Loucy (cell line): ENCODE measurements around the gene ATP10A.

Experiments used
- H2AFZ ChIP-seq: fragments of 200-600 bp; sonication (generic); 2 replicates; pipeline ENCODE4 v1.6.0; 2016; ENCODE audit warnings: antibody characterized with exemption, mild to moderate bottlenecking, low read length, moderate library complexity
- H3F3A ChIP-seq: fragments of 200-600 bp; 2 replicates; pipeline ENCODE4 v1.6.0; 2016; ENCODE audit warnings: antibody characterized with exemption, low read depth, mild to moderate bottlenecking
- H3K27me3 ChIP-seq: fragments of 200-600 bp; sonication (generic); 2 replicates; pipeline ENCODE4 v1.6.1; 2014; ENCODE audit warnings: low read length, mild to moderate bottlenecking; ENCODE audit not compliant: insufficient read depth, poor library complexity, severe bottlenecking
- H3K36me3 ChIP-seq: fragments of 200-600 bp; sonication (generic); 2 replicates; pipeline ENCODE4 v1.6.1; 2016; ENCODE audit warnings: low read length; ENCODE audit not compliant: insufficient read depth
- H3K4me1 ChIP-seq: fragments of 200-600 bp; sonication (generic); 2 replicates; pipeline ENCODE4 v1.5.1; 2014; ENCODE audit warnings: low read length, mild to moderate bottlenecking; ENCODE audit not compliant: insufficient read depth, poor library complexity, severe bottlenecking
- H3K4me2 ChIP-seq: fragments of 200-600 bp; sonication (generic); 2 replicates; pipeline ENCODE4 v1.6.0; 2014; ENCODE audit warnings: antibody characterized with exemption, low read length, low read depth, mild to moderate bottlenecking; ENCODE audit not compliant: poor library complexity, severe bottlenecking
- H3K4me3 ChIP-seq: fragments of 200-600 bp; sonication (generic); 2 replicates; pipeline ENCODE4 v1.5.1; 2014; ENCODE audit warnings: low read length, mild to moderate bottlenecking, mixed read lengths; ENCODE audit not compliant: poor library complexity, severe bottlenecking
- H3K79me2 ChIP-seq: fragments of 200-600 bp; sonication (generic); 2 replicates; pipeline ENCODE4 v1.6.1; 2014; ENCODE audit warnings: low read length; ENCODE audit not compliant: insufficient read depth
- H3K9ac ChIP-seq: fragments of 200-600 bp; sonication (generic); 2 replicates; pipeline ENCODE4 v1.6.0; 2014; ENCODE audit warnings: mild to moderate bottlenecking, low read depth, low read length, moderate library complexity; ENCODE audit not compliant: poor library complexity, severe bottlenecking
- H3K9me2 ChIP-seq: fragments of 200-600 bp; sonication (generic); replicated peaks from 2 replicates; pipeline ENCODE4 v1.6.1; 2016; ENCODE audit warnings: low read depth, low read length, mixed read lengths
- H3K9me3 ChIP-seq: fragments of 200-600 bp; sonication (generic); 2 replicates; pipeline ENCODE4 v1.6.1; 2014; ENCODE audit warnings: mild to moderate bottlenecking, antibody characterized with exemption, low read length, low read depth; ENCODE audit not compliant: insufficient read depth
- H4K20me1 ChIP-seq: fragments of 200-600 bp; sonication (generic); 2 replicates; pipeline ENCODE4 v1.6.0; 2014; ENCODE audit warnings: antibody characterized with exemption, low read length, mild to moderate bottlenecking; ENCODE audit not compliant: insufficient read depth, poor library complexity, severe bottlenecking
- EZH2phosphoT487 ChIP-seq: fragments of 200-600 bp; IDR thresholded peaks from 2 replicates; pipeline ENCODE4 v1.6.1; 2018; ENCODE audit warnings: antibody characterized with exemption, mild to moderate bottlenecking, moderate library complexity, borderline replicate concordance
- TF ChIP-seq, protein P1 (sequence below): fragments of 200-600 bp; sonication (generic); conservative IDR thresholded peaks from 2 replicates; pipeline ENCODE4 v1.5.1; 2014; ENCODE audit warnings: mild to moderate bottlenecking, antibody characterized with exemption, low read length

Gene ATP10A

DNA sequence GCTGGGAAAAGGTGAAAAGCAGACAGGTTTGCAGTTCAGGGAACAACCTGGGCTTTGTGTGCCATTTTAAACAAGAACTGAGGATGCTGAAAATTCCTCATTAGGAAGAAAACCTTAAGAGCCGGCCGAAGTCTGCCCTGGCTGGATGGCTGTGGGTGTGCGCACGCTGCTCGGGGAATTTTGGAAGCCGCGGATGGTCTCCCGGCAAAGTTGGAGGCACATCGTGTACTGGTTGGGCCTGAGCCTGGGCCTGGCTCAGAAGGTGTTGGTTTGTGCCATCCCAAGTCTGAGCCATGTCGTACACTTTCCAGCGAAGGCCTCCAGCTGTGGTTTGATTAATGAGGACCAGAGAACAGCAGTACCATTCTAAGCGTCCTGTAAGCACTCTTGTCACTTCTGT is 188.2 kb downstream of the ATP10A start:
- Histone ChIP-seq H3K36me3 (no peaks in the 10 kb centered on the region), H3K4me3 (no peak overlapping the region), H3K9ac (no peak overlapping the region), H4K20me1 (no peaks in the 10 kb centered on the region), H3K4me2 (no peak overlapping the region), H3K9me2 (no peaks in the 10 kb centered on the region), H2AFZ (no peak overlapping the region), H3K27me3 (no peaks in the 10 kb centered on the region), H3K4me1 (no peaks in the 10 kb centered on the region), H3F3A (no peaks in the 10 kb centered on the region), H3K9me3 (peaks cover 15% of the 10 kb centered on the region; the same call in 1 of the 2 replicates), H3K79me2 (no peaks in the 10 kb centered on the region)
- TF ChIP-seq, protein P1, sequence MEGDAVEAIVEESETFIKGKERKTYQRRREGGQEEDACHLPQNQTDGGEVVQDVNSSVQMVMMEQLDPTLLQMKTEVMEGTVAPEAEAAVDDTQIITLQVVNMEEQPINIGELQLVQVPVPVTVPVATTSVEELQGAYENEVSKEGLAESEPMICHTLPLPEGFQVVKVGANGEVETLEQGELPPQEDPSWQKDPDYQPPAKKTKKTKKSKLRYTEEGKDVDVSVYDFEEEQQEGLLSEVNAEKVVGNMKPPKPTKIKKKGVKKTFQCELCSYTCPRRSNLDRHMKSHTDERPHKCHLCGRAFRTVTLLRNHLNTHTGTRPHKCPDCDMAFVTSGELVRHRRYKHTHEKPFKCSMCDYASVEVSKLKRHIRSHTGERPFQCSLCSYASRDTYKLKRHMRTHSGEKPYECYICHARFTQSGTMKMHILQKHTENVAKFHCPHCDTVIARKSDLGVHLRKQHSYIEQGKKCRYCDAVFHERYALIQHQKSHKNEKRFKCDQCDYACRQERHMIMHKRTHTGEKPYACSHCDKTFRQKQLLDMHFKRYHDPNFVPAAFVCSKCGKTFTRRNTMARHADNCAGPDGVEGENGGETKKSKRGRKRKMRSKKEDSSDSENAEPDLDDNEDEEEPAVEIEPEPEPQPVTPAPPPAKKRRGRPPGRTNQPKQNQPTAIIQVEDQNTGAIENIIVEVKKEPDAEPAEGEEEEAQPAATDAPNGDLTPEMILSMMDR: no peak
- no peak for TF ChIP-seq EZH2phosphoT487

DNA sequence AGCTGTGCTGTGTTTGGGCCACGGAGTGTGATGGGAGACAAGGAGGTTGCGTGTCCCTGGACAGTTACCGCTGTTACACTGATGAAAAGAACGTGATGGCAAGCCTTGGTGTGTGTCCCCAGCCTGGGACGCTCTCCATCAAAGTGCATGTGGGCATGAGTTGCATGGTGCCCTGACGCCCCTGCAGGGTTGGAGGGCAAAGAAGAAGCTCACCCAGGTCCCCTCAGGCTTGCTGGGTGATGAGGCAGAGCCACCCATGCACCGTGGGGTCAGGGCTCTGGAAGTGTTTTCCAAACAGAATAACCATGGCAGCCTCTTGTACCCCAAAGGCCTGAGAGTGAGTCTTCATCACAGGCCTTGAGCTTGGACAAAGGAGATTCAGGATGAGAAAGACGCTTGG is 189.2 kb downstream of the ATP10A start:
- H3F3A ChIP-seq: no peaks in the 10 kb centered on the region
- H4K20me1 ChIP-seq: no peaks in the 10 kb centered on the region
- H3K36me3 ChIP-seq: no peaks in the 10 kb centered on the region
- H3K27me3 ChIP-seq: no peaks in the 10 kb centered on the region
- TF ChIP-seq, protein P1: no peak
- TF ChIP-seq EZH2phosphoT487: no peak
- no peak overlapping the region for H2AFZ ChIP-seq
- H3K9ac ChIP-seq: no peak overlapping the region
- peaks cover 8% of the 10 kb centered on the region; the same call in 1 of the 2 replicates for H3K9me3 ChIP-seq
- H3K9me2 ChIP-seq: no peaks in the 10 kb centered on the region
- H3K79me2 ChIP-seq: no peaks in the 10 kb centered on the region
- no peak overlapping the region for H3K4me2 ChIP-seq
- no peaks in the 10 kb centered on the region for H3K4me1 ChIP-seq
- no peak overlapping the region for H3K4me3 ChIP-seq

DNA sequence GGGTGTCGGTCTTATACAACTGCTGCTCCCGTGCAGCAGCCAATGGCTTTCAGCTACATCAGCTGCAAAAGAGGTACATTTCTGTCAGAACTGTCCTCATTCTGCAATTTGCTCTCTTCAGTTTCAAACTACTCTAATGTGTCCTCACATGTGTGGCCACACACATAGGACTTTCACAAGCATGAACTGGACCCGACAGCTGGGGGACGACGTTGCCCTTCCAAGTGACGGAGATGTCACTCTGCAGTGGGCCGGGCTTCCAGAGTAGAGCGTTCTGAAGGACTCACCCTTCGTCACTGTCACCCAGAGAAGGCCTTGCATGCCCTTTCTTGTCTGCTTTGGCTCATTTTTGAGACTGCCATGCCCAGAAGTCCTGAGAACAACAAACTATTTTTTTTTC is 189.8 kb downstream of the ATP10A start:
- Histone ChIP-seq H3K79me2 (no peaks in the 10 kb centered on the region), H3K4me2 (no peak overlapping the region), H3K4me3 (no peak overlapping the region), H3K36me3 (no peaks in the 10 kb centered on the region), H3K4me1 (no peaks in the 10 kb centered on the region), H4K20me1 (no peaks in the 10 kb centered on the region), H3K9ac (no peak overlapping the region), H3F3A (no peaks in the 10 kb centered on the region), H3K27me3 (no peaks in the 10 kb centered on the region), H2AFZ (no peak overlapping the region), H3K9me2 (no peaks in the 10 kb centered on the region), H3K9me3 (peaks cover 8% of the 10 kb centered on the region; the same call in 1 of the 2 replicates)
- TF ChIP-seq, protein P1: no peak
- TF ChIP-seq EZH2phosphoT487: no peak
